PC-3 (cell line): ENCODE results near the gene TRABD2B. TPM values are rescaled to one million over a fixed set of nuclear protein-coding genes. Genes with fewer than 3 reads are reported as not detected.

ENCODE experiments used
- ATAC-seq: fragments of 200-7000 bp; cut with Tn5 transposase; 2 replicates; pipeline ENCODE4 v1.9.1; 2020; ENCODE audit warnings: mild to moderate bottlenecking, moderate library complexity
- BruUV-seq: library from RNA; stranded (reverse); fragments of 400-500 nt; replicated peaks from 2 replicates; lab custom pipeline; 2021; lab: Mats Ljungman, UMichigan
- CTCF ChIA-PET: fragments of 300-600 bp; sonication (Branson Sonifier 250); formaldehyde crosslinking; loops from one replicate; lab custom pipeline; 2022; ENCODE audit warnings: antibody characterized with exemption; lab: Charles Lee
- POLR2A ChIA-PET: fragments of 300-600 bp; sonication (Branson Sonifier 250); formaldehyde crosslinking; loops from one replicate; lab custom pipeline; 2022; ENCODE audit warnings: antibody characterized with exemption; ENCODE audit not compliant: unreplicated experiment; lab: Charles Lee
- DNase-seq: peaks from one replicate; pipeline ENCODE4 v3.0.0-alpha.2; 2015
- H2AFZ ChIP-seq: fragments of 300-600 bp; sonication (generic); 2 replicates; pipeline ENCODE4 v1.6.0; 2016; ENCODE audit warnings: antibody characterized with exemption, low read length
- H3F3A ChIP-seq: fragments of 300-600 bp; sonication (generic); one replicate; pipeline ENCODE4 v1.6.0; 2017; ENCODE audit warnings: antibody characterized with exemption, low read length, control low read depth, mild to moderate bottlenecking; ENCODE audit not compliant: unreplicated experiment
- H3K27ac ChIP-seq: fragments of 300-600 bp; sonication (generic); 2 replicates; pipeline ENCODE4 v1.5.1; 2016; ENCODE audit warnings: mild to moderate bottlenecking, low read length
- H3K27me3 ChIP-seq: fragments of 300-600 bp; sonication (generic); 2 replicates; pipeline ENCODE4 v1.6.1; 2016; ENCODE audit warnings: low read length, mixed read lengths
- H3K36me3 ChIP-seq: fragments of 300-600 bp; sonication (generic); 2 replicates; pipeline ENCODE4 v1.6.1; 2016; ENCODE audit warnings: low read depth, mixed run types, low read length, mixed read lengths
- H3K4me1 ChIP-seq: fragments of 300-600 bp; sonication (generic); 2 replicates; pipeline ENCODE4 v1.5.1; 2016; ENCODE audit warnings: low read length; ENCODE audit not compliant: insufficient read depth
- H3K4me2 ChIP-seq: fragments of 300-600 bp; sonication (generic); 2 replicates; pipeline ENCODE4 v1.6.0; 2016; ENCODE audit warnings: low read length
- H3K4me3 ChIP-seq: fragments of 300-600 bp; sonication (generic); 2 replicates; pipeline ENCODE4 v1.5.1; 2016; ENCODE audit warnings: mild to moderate bottlenecking, low read length, mixed read lengths
- H3K79me2 ChIP-seq: fragments of 300-600 bp; sonication (generic); 2 replicates; pipeline ENCODE4 v1.6.1; 2017; ENCODE audit warnings: low read length, mixed read lengths
- H3K9ac ChIP-seq: fragments of 300-600 bp; sonication (generic); 2 replicates; pipeline ENCODE4 v1.6.0; 2016; ENCODE audit warnings: mild to moderate bottlenecking, low read length
- H3K9me2 ChIP-seq: fragments of 300-600 bp; sonication (generic); replicated peaks from 2 replicates; pipeline ENCODE4 v1.6.1; 2016; ENCODE audit warnings: mixed run types, low read length, mixed read lengths
- H3K9me3 ChIP-seq: fragments of 300-600 bp; sonication (generic); 2 replicates; pipeline ENCODE4 v1.6.1; 2016; ENCODE audit warnings: low read length, mixed read lengths
- H4K20me1 ChIP-seq: fragments of 300-600 bp; sonication (generic); 2 replicates; pipeline ENCODE4 v1.6.1; 2016; ENCODE audit warnings: low read length, mixed read lengths
- EZH2 ChIP-seq: fragments of 300-600 bp; sonication (generic); IDR thresholded peaks from one replicate; pipeline ENCODE4 v1.6.1; 2017; ENCODE audit warnings: antibody characterized with exemption, mild to moderate bottlenecking, low read length; ENCODE audit not compliant: unreplicated experiment
- EZH2phosphoT487 ChIP-seq: fragments of 300-600 bp; sonication (generic); IDR thresholded peaks from 2 replicates; pipeline ENCODE4 v1.6.1; 2018; ENCODE audit warnings: mild to moderate bottlenecking, antibody characterized with exemption, low read length, borderline replicate concordance
- intact Hi-C: fragments of 100-400 bp; cut with micrococcal nuclease; formaldehyde crosslinking; loops from 2 replicates; pipeline ENCODE4 v1.9.0; 2023
- total RNA-seq: library from RNA; depleted of rRNA; stranded (reverse); fragments of >200 nt; gene quantifications from 2 replicates; pipeline ENCODE4 v1.2.3, GENCODE V29; 2014
- TF ChIP-seq, protein P1 (sequence below): fragments of 300-600 bp; sonication (generic); conservative IDR thresholded peaks from 2 replicates; pipeline ENCODE4 v1.5.1; 2017; ENCODE audit warnings: antibody characterized with exemption, low read depth, mild to moderate bottlenecking, low read length

TRABD2B gene
- total RNA-seq, 1 experiment from 2014 or later, result 0.44 TPM

- ATAC-seq (no peak), DNase-seq (no peak)
- Histone ChIP-seq H3K9me3 (no peaks in the 10 kb centered on the region), H3K27ac (no peak overlapping the region), H3K9ac (no peak overlapping the region), H3K9me2 (no peaks in the 10 kb centered on the region), H3K79me2 (no peaks in the 10 kb centered on the region), H3K4me2 (no peak overlapping the region), H3K4me3 (no peak overlapping the region), H3K27me3 (no peaks in the 10 kb centered on the region), H2AFZ (no peak overlapping the region), H3K4me1 (no peaks in the 10 kb centered on the region), H4K20me1 (no peaks in the 10 kb centered on the region), H3F3A (no peaks in the 10 kb centered on the region), H3K36me3 (no peaks in the 10 kb centered on the region)
- TF ChIP-seq EZH2phosphoT487 (no peak), EZH2 (no peak)
- TF ChIP-seq, protein P1, sequence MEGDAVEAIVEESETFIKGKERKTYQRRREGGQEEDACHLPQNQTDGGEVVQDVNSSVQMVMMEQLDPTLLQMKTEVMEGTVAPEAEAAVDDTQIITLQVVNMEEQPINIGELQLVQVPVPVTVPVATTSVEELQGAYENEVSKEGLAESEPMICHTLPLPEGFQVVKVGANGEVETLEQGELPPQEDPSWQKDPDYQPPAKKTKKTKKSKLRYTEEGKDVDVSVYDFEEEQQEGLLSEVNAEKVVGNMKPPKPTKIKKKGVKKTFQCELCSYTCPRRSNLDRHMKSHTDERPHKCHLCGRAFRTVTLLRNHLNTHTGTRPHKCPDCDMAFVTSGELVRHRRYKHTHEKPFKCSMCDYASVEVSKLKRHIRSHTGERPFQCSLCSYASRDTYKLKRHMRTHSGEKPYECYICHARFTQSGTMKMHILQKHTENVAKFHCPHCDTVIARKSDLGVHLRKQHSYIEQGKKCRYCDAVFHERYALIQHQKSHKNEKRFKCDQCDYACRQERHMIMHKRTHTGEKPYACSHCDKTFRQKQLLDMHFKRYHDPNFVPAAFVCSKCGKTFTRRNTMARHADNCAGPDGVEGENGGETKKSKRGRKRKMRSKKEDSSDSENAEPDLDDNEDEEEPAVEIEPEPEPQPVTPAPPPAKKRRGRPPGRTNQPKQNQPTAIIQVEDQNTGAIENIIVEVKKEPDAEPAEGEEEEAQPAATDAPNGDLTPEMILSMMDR, result no peak
- CTCF ChIA-PET, result no interaction called here
- BruUV-seq, result no TSS peak
- POLR2A ChIA-PET, result no interaction called here
- intact Hi-C loops, result no loop called here
Measured at GRCh38 chr1:47971385-47972160, 25.6 kb downstream of the TRABD2B start.

DNA sequence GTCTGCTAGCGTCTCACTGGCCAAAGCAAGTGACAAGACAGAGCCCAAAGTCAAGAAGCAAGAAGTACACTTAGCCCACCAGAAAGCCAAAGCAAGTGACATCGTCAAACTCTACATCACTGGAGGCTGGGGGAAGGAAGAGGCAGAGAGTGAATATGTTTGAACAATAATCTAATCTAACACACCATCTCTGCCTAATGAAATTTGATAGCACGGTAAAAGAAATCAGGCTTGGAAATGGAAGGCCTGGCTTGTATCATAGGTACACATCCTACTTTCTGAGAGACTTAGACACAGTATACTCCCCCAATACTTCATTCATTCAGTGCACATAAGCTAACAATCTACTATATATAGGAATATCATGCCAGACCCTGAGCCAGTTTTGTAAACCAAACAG is 26.3 kb downstream of the TRABD2B start:
- TF ChIP-seq, protein P1, result no peak
- no peak for TF ChIP-seq EZH2
- no peak for TF ChIP-seq EZH2phosphoT487

GRCh38 chr1:47969478-47969877 is 27.7 kb downstream of the TRABD2B start:
- no peak overlapping the region for H3K4me2 ChIP-seq
- H3K4me3 ChIP-seq, result no peak overlapping the region
- H3K9me3 ChIP-seq, result no peaks in the 10 kb centered on the region
- ChIA-PET POLR2A (no interaction called here), CTCF (no interaction called here)
- H3F3A ChIP-seq, result no peaks in the 10 kb centered on the region
- ATAC-seq (no peak), DNase-seq (no peak)
- H3K79me2 ChIP-seq, result no peaks in the 10 kb centered on the region
- H2AFZ ChIP-seq, result no peak overlapping the region
- TF ChIP-seq EZH2phosphoT487 (no peak), EZH2 (no peak)
- TF ChIP-seq, protein P1, result no peak
- H4K20me1 ChIP-seq, result no peaks in the 10 kb centered on the region
- no peaks in the 10 kb centered on the region for H3K27me3 ChIP-seq
- H3K4me1 ChIP-seq, result no peaks in the 10 kb centered on the region
- no TSS peak for BruUV-seq
- intact Hi-C loops, result no loop called here
- no peak overlapping the region for H3K9ac ChIP-seq
- no peaks in the 10 kb centered on the region for H3K9me2 ChIP-seq
- H3K36me3 ChIP-seq, result no peaks in the 10 kb centered on the region
- H3K27ac ChIP-seq, result no peak overlapping the region

More for the DNA sequence above, 26.3 kb downstream of the TRABD2B start:
- H3K9me3 ChIP-seq, result no peaks in the 10 kb centered on the region
- ChIA-PET CTCF (no interaction called here), POLR2A (no interaction called here)
- ATAC-seq (peak; percentile 24; the same call in 1 of the 2 replicates), DNase-seq (no peak)
- intact Hi-C loops, result no loop called here
- H3K4me3 ChIP-seq, result no peak overlapping the region
- no peaks in the 10 kb centered on the region for H3K27me3 ChIP-seq
- H3K27ac ChIP-seq, result no peak overlapping the region
- H3K9ac ChIP-seq, result no peak overlapping the region
- no peak overlapping the region for H2AFZ ChIP-seq
- no peaks in the 10 kb centered on the region for H4K20me1 ChIP-seq
- no TSS peak for BruUV-seq
- no peaks in the 10 kb centered on the region for H3K79me2 ChIP-seq
- H3K9me2 ChIP-seq, result no peaks in the 10 kb centered on the region
- H3K4me1 ChIP-seq, result no peaks in the 10 kb centered on the region
- H3F3A ChIP-seq, result no peaks in the 10 kb centered on the region
- no peaks in the 10 kb centered on the region for H3K36me3 ChIP-seq
- no peak overlapping the region for H3K4me2 ChIP-seq
